IPS DF 6.9 (cell line): Measurements from ENCODE around the gene PKP1.

Experiments
- DNase-seq: peaks from one replicate; pipeline ENCODE4 v3.0.0-alpha.2; 2013; ENCODE audit warnings: low read depth, low spot score
- H3K27ac ChIP-seq: one replicate; pipeline ENCODE4 v1.5.1; 2013; ENCODE audit warnings: low read length, control low read depth
- H3K27me3 ChIP-seq: 2 replicates; pipeline ENCODE4 v1.6.1; 2013; ENCODE audit warnings: mild to moderate bottlenecking, low read length; ENCODE audit not compliant: control insufficient read depth, insufficient read depth
- H3K36me3 ChIP-seq: 2 replicates; pipeline ENCODE4 v1.6.1; 2013; ENCODE audit warnings: low read length; ENCODE audit not compliant: control insufficient read depth, insufficient read depth
- H3K4me1 ChIP-seq: 2 replicates; pipeline ENCODE4 v1.6.1; 2013; ENCODE audit warnings: low read length; ENCODE audit not compliant: control insufficient read depth, insufficient read depth
- H3K4me3 ChIP-seq: 2 replicates; pipeline ENCODE4 v1.5.1; 2013; ENCODE audit warnings: mild to moderate bottlenecking, low read length
- H3K9me3 ChIP-seq: 2 replicates; pipeline ENCODE4 v1.6.1; 2013; ENCODE audit warnings: low read length, inconsistent platforms; ENCODE audit not compliant: control insufficient read depth, insufficient read depth
- WGBS: extraction: QIAGEN DNeasy Blood & Tissue Kit; methylation state at CpG from one replicate; pipeline ENCODE4 v1.1.7; 2013; ENCODE audit warnings: mixed read lengths, missing lambda C conversion rate; ENCODE audit not compliant: insufficient read length, insufficient coverage; 5-methylcytosine and 5-hydroxymethylcytosine counted together

Gene PKP1

DNA sequence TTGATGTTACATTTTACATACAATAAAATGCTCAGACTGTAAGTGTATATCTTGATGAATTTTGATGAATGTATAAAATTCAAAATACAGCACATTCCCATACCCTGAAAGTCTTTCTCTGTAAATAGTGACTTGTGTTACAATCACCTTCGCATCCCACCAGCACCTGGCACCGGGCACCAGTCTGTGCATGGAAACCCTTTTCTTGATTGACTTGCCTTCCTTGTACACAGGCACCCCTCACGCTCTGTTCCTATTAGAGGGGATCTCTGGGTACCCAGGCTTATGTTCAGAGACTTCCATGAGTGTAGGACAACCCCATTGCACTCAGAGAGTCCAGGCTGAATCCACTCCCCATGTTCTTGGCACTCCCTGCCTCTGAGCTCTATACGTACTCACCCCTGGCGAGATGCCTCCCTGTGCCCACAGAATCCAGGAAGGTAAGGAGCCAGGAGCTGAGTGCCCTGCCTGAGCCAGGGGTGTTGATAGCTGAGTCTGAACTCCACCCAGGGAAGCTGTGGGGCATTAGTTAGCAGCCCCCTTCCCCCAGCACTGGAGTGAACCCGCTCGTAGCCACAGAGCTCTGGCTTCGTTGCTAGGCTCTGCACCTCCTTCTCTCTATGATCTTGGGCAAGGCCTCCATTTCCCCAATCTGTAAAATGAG, 22.5 kb upstream of the PKP1 start:
- H3K36me3 ChIP-seq: no peaks in the 10 kb centered on the region
- DNase-seq: no peak
- no CpG with 5 or more reads among the region's 8 CpGs for WGBS

DNA sequence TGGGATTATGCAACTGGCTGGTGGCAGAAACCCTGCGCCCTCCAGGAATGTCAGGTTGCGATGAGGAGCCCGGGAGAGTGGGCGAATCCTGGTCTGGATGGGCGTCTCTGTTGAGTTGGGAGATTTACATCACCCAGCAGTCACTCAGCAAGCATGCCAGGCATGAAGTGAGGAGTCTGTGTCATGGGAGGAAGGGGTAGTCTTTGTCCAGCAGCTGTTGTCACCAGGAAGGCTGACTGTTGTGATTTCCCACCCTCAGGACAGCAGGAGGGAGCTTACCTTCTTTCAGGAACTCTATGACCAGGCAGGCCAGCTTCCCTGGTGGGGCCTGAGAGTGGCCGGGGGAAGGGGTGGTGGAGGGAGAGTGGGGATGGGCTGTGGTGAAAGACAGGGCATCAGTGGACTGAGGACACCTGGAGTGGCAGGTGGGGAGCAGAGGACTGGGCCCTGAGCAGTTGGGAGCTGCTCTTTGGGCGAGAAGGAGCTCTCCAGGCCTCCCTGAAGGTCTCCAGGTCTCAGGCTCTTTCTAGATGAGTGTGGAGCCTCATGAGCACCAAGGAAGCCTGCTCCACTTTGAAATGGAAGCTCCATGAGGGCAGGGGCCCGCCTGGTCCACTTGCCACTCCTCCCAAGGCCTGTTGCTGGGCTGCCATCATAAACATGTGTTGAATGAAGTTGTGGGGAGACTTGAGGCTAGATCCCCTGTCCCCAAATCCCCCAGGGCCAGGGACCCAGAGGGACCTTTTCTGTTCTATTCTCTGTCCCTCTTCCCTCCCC, 21.3 kb upstream of the PKP1 start:
- Histone ChIP-seq H3K36me3 (no peaks in the 10 kb centered on the region), H3K27me3 (no peaks in the 10 kb centered on the region), H3K4me1 (peaks cover 1% of the 10 kb centered on the region; the same call in 1 of the 2 replicates), H3K9me3 (no peaks in the 10 kb centered on the region), H3K4me3 (no peak overlapping the region), H3K27ac (no peak overlapping the region)
- no CpG with 5 or more reads among the region's 8 CpGs for whole genome bisulfite sequencing
- no peak for DNase-seq

More for the DNA sequence above, 22.5 kb upstream of the PKP1 start:
- H3K9me3 ChIP-seq: no peaks in the 10 kb centered on the region
- no peak overlapping the region for H3K4me3 ChIP-seq
- no peak overlapping the region for H3K27ac ChIP-seq
- H3K27me3 ChIP-seq: no peaks in the 10 kb centered on the region
- peaks cover 1% of the 10 kb centered on the region; the same call in 1 of the 2 replicates for H3K4me1 ChIP-seq

DNA sequence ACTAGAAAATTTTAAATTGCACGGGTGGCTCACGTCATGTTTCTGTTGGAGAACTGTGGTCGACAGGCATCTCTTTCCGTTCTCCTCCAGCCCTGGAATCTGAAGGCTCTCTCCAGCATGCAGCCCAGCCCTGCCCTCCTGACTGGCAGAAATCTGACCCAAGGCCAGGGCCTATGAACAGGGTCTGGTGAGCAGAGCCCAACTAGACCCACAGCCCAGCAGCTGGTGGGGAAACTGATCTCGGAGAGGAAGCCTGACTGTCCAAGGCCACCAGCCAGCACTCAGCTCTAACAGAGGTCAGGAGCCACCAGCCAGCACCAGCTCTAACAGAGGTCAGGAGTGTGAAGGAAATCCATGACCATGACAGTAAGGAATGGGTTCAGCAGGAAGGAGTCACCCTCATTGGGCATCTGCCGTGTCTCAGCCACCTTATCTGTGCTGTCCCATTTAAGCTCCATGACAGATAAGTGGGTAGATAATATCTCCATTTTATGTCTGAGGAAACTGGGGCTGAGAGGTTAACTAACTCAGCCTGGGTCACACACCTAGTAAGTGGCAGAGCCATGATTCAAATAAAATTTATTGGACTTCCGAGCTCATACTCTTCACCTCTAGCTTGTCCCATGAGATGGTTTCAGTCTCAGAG, 20.2 kb upstream of the PKP1 start:
- Histone ChIP-seq H3K27ac (no peak overlapping the region), H3K4me3 (no peak overlapping the region), H3K27me3 (no peaks in the 10 kb centered on the region), H3K36me3 (no peaks in the 10 kb centered on the region), H3K4me1 (peaks cover 1% of the 10 kb centered on the region; the same call in 1 of the 2 replicates), H3K9me3 (no peaks in the 10 kb centered on the region)
- no peak for DNase-seq
- no CpG with 5 or more reads among the region's 7 CpGs for WGBS

DNA sequence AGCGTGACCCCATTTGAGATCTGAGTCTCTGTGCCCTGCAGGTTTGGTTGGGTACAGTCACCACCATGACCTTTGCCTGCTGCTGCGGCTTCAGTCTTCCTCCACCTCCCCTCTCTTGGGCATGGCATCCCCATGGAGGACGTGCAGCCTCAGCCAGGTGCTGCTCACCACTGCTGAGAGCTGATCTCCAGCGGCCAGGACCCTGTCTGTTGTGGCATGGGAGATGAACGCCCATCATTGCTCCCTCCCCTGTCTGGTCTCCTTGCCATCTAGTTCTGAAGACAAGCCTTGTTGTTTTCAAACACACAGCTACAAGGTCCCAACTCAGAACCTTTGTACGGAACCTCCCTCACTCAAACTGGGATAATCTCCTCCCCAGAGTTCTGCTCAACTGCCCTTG, 19.2 kb upstream of the PKP1 start:
- H3K36me3 ChIP-seq: no peaks in the 10 kb centered on the region
- peaks cover 1% of the 10 kb centered on the region; the same call in 1 of the 2 replicates for H3K4me1 ChIP-seq
- DNase-seq: no peak
- H3K27me3 ChIP-seq: no peaks in the 10 kb centered on the region
- no peaks in the 10 kb centered on the region for H3K9me3 ChIP-seq
- no peak overlapping the region for H3K27ac ChIP-seq
- H3K4me3 ChIP-seq: no peak overlapping the region
- WGBS: no CpG with 5 or more reads among the region's 6 CpGs

DNA sequence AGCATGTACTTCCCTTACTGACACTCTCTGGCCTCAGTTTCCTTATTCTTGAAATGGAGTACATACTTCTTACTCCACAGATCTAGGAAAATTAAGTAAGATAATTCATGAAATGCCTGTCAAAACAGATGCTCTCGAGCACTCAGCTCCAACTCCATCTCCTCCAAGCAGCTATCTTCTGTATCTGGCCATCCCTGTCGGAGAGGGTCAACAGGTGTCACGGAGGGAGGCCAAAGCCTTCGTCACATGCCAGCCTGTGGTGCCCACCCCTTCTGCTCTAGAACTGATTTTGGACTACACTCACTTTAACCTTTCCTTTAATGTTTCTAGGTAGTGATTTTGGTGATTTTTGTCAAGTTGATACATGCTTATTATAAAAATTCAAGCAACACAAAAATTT, 18.8 kb upstream of the PKP1 start:
- DNase-seq: no peak
- Histone ChIP-seq H3K4me3 (no peak overlapping the region), H3K27me3 (no peaks in the 10 kb centered on the region), H3K27ac (no peak overlapping the region), H3K4me1 (no peaks in the 10 kb centered on the region), H3K9me3 (no peaks in the 10 kb centered on the region), H3K36me3 (no peaks in the 10 kb centered on the region)
- WGBS: no CpG with 5 or more reads among the region's 4 CpGs

DNA sequence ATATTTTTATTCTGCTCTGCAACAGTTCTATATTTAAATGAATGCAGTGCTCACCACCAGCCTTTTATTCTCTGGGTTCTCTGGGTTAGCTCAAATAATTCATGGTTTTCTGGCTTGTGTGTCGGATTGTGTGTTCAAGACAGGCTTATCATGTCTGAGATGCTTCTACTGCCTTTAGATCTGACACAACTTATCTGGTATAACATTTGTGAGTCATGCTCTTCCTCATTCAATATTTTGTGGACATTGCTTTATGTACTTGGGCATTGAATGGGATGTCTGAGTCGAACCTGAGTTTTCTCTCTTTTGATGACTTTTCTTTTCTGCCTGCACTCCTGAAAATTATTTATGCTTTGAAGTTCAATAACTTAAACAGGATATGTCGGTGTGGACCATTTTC, 17.6 kb upstream of the PKP1 start:
- no CpG with 5 or more reads among the region's 3 CpGs for WGBS
- no peaks in the 10 kb centered on the region for H3K27me3 ChIP-seq
- H3K27ac ChIP-seq: no peak overlapping the region

DNA sequence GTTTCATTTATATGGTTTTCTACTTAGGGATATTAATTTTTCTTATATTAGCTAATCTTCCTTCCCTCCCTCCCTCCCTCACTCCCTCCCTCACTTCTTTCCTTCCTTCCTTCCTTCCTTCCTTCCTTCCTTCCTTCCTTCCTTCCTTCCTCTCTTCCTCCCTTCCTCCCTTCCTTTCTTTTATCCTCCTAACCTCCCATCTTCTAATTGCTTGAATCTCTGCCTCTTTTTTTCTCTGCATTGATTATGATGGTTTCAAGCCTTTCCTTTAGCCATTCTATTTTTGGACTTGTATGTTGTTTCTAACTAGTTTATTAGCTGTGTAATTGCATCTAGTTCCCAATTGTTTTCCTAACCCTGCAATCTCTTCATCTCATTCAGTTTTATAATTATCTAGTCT, 17.0 kb upstream of the PKP1 start:
- Histone ChIP-seq H3K27me3 (no peaks in the 10 kb centered on the region), H3K9me3 (no peaks in the 10 kb centered on the region), H3K27ac (no peak overlapping the region), H3K4me3 (no peak overlapping the region), H3K4me1 (no peaks in the 10 kb centered on the region), H3K36me3 (no peaks in the 10 kb centered on the region)
- no peak for DNase-seq

More for the DNA sequence above, 17.6 kb upstream of the PKP1 start:
- DNase-seq: no peak
- Histone ChIP-seq H3K4me1 (no peaks in the 10 kb centered on the region), H3K9me3 (no peaks in the 10 kb centered on the region), H3K4me3 (no peak overlapping the region), H3K36me3 (no peaks in the 10 kb centered on the region)

DNA sequence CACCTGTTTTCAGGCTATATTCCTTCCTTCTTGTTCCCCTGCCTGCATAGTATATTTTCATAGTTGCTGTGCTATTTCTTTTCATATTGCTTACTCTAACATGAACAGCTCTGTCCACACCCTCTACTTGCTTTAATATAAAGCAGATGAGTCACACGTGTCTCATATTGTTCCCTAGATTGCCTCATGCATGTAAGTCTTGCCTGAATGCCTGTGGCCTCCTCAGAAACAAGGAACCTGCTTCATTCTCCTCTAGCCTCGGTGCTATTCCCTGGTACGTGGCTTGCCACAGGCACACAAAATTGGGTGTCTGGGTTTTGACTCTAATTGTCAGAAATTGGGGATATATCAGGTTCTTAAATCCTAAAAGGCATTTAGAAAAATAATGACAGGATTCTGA, 16.5 kb upstream of the PKP1 start:
- Histone ChIP-seq H3K4me1 (no peaks in the 10 kb centered on the region), H3K27ac (no peak overlapping the region), H3K36me3 (no peaks in the 10 kb centered on the region), H3K4me3 (no peak overlapping the region), H3K9me3 (no peaks in the 10 kb centered on the region), H3K27me3 (no peaks in the 10 kb centered on the region)
- DNase-seq: no peak
- WGBS: no CpG with 5 or more reads among the region's 3 CpGs

DNA sequence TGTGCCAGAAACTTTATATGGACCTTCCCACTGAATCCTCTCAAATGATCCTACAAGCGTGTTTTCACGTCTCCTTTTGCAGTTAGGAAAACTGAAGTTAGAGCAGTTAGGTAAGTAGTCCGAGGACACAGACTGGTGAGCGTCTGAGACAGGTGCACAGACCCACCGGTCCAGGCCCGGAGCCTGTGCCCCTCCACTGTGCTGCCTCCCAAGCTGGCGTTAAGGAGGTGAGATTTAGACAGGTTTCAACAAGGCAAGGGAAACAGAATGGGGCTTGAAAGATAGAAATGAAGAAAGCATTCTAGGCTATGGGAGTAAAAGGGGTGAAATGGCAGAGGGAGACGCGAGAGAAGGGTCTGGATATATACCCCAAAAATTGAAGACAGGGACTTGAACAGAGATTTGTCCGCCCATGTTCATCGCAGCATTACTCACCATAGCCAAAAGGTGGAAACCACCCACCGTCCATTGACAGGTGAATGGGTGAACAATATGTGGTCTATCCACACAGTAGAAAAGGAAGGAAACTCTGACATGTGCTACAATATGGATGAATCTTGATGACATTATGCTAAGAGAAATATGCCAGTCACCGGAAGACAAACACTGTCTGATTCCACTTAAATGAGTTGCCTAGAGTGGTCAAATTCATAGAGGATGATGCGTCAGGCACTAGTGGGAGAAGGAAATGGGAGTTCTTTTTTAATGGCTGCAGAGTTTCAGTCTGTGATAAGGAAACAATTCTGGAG, 15.7 kb upstream of the PKP1 start:
- Histone ChIP-seq H3K36me3 (no peaks in the 10 kb centered on the region), H3K4me3 (no peak overlapping the region), H3K27ac (no peak overlapping the region), H3K9me3 (no peaks in the 10 kb centered on the region), H3K4me1 (no peaks in the 10 kb centered on the region), H3K27me3 (no peaks in the 10 kb centered on the region)
- no CpG with 5 or more reads among the region's 14 CpGs for WGBS
- DNase-seq: no peak

DNA sequence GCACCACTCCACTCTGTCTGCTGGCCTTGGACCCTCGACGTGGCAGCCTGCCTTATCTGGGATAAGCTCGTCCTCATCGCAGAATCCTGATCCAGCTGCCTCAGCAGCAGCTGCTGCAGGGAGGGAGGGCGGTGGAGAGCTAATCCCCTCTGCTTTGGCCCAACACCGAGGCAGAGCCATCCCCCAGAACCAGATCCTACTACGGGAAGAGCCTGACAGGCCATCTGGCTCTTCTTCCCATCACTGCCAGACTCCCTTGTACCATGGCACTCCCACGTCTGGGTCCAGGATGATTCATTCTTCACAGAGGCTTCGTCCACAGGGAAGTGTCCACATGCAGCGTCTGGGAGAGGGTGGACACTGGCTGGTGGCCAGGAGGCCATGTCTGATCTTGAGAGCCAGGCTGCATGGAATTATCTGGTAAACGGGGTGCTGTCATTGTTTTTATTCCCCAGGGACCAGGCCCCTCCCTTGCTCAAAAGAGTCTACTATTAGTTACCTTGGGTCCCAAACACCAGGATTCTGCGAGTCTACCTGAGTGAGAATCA, 14.6 kb upstream of the PKP1 start:
- H3K4me1 ChIP-seq: peaks cover 2% of the 10 kb centered on the region; the same call in 1 of the 2 replicates
- no peaks in the 10 kb centered on the region for H3K27me3 ChIP-seq
- no CpG with 5 or more reads among the region's 12 CpGs for WGBS
- no peak overlapping the region for H3K4me3 ChIP-seq
- H3K9me3 ChIP-seq: no peaks in the 10 kb centered on the region
- H3K27ac ChIP-seq: no peak overlapping the region
- DNase-seq: no peak
- no peaks in the 10 kb centered on the region for H3K36me3 ChIP-seq
